Stromal cell of bone marrow (primary cell): ENCODE measurements around the gene ODR4.
"Not testable (repeated sequence)": the region's sequence is repeated elsewhere in the genome, so short reads cannot be mapped to it uniquely, and the experiment has no call there.

Source experiments
- DNase-seq: peaks from one replicate; pipeline ENCODE4 v3.0.0-alpha.2; 2012; ENCODE audit warnings: low read depth

Gene ODR4

DNA sequence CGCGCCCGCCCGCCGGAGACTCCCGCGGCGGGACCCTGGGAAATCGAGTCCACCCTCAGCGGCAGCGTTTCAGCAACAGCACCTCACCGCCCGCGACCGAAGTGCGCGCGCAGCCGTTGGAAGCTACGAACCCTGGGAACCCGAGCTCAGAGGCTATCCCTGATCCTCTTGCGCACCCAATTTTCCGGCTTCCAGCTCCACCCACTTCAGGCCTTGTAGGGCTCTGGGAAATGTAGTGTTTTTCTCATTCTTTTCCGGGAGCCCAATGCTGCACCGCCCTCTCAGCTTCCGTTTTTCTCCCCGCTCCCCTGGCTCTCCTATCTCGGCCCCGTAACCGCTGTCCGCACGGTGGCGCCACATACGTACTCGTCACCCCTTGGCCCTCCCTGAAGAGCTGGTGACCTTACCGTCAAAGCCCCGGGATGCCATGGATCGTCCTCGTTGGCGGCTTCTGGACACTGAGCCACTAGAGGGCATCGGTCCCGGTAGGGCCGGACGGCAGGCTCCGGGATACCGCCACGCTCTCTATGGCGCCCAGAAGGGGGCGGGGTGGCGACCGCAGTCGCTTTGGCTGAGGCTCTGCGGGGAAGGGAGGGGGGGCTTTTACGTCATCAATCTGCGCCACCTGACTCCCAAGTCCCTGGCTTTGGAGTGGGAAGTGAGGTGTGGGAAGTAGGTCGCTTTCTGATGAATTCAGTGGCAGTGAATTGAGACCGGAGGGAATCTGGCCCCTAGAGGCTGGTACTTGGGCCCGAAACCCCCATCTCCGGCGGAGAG is at the start of gene ODR4, which contains the start of gene TPR:
ODR4 (plus strand) TSS at position 687 of the 777 bp plus-strand sequence. CDS start 3,948 bp downstream, outside the sequence.
TPR (minus strand) TSS at position 102 of the 777 bp plus-strand sequence. CDS start 225 bp downstream, outside the sequence.
- DNase-seq: peak; percentile 99

DNA sequence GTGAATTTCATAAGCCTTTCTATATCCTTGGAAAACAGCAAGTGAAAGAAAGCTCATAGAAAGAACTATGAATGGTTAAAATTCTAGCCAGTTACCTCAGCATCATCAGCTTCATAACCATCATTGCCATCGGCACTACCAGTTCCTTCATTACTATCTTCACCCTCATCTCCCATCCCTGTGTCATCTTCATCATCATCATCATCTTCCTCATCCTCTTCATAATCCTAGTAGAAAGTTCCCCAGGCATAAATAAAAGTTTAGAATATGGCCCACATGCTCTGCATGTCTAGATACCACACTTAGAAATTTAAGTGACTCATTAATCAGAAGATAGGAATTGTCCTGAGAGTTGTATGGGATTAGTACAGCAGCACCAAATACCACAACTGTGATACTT is 49.6 kb upstream of the ODR4 start:
- no peak for DNase-seq

DNA sequence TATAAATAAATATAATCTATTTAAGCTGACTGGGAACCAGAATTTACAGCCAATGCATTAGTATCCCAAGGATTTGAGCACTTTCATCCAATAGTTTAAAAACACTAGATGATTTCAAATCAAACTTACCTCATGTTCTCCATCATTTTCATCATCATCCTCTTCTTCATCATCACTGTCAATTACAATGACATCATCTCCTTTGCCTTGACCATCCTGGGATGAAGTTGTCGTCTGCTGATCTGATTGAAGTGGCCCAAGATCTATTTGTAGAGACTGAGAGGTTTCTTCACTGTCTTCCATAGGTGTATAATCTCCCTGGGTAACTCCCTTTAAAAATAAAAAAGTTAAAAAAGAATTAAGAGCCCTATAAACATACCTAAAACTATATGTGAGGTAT is 48.3 kb upstream of the ODR4 start:
- DNase-seq: no peak

DNA sequence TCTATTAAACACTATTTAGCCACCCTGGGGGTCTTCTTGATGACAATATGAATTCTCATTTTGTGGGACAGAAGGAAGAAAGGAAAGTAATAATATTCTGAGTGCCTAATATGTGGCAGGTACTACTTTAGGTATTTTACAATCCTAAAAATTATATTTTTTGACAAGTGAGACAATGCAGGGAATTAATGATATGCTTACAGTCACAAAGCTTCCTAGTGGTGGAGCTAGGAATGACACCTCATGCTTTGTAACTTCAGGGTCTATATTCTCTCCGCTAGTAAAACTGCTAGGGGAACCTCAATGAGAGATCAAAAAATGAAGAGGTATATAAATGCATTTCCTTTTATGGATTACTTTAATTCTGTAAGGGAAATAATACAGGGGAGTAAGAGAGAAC is 44.9 kb upstream of the ODR4 start:
- DNase-seq: no peak

DNA sequence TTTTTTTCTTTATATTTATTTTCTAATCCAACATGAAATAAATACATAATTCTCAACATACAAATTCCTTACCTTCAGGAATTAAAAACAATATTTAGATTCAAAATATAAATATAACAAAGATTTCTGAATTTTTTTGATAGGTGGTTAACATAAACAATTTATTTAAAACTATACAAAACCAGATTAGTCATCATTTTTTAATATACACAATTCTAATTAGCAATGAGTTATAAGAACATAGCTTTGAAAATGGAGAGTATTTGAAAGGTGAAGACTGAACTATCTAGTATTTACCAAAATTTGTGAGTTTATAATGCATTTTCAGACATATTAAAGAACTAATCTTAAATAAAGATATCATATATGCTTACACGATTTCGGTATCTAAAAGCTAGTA is 38.1 kb upstream of the ODR4 start:
- no peak for DNase-seq

DNA sequence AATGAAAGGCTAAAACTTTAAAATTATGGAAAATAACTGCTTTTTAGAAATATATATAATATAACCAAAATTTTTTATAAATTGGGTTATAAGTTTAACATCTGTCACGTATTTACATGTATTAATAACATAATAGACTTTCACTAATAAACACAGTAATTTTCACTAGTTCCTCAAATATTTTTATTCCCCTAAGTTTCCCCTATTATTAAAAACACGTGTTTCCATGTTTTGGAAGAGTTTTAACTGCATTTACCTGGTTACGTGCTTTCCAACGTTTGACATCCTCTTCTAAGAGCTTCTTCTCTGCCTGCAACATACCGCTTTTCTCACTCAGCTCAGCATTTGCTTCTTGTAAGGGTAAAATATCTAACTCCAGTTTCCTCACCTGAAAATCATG is 34.9 kb upstream of the ODR4 start:
- no peak for DNase-seq

DNA sequence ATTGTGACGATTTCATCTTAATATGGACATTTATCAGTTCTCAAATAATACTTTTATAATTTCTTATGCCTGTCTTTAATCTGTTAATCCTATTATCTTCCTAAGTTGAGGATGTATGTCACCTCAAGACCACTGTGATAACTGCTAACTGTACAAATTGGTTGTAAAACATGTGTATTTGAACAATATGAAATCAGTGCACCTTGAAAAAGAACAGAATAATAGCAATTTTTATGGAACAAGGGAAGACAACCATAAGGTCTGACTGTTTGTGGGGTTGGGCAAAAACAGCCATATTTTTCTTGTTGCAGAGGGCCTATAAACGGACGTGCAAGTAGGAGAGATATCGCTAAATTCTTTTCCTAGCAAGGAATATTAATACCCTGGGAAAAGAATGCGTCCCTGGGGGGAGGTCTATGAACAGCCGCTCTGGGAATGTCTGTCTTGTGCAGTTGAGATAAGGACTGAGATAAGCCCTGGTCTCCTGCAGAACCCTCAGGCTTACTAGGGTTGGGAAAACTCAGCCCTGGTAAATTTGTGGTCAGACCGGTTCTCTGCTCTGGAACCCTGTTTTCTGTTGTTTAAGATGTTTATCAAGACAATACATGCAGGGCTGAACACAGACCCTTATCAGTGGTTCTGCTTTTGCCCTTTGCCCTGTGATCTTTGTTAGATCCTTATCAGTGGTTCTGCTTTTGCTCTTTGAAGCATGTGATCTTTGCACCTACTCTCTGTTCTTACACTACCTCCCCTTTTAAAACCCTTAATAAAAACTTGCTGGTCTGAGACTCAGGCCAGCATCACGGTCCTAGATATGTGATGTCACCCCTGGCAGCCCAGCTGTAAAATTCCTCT is 27.6 kb upstream of the ODR4 start:
- not testable (repeated sequence) for DNase-seq

DNA sequence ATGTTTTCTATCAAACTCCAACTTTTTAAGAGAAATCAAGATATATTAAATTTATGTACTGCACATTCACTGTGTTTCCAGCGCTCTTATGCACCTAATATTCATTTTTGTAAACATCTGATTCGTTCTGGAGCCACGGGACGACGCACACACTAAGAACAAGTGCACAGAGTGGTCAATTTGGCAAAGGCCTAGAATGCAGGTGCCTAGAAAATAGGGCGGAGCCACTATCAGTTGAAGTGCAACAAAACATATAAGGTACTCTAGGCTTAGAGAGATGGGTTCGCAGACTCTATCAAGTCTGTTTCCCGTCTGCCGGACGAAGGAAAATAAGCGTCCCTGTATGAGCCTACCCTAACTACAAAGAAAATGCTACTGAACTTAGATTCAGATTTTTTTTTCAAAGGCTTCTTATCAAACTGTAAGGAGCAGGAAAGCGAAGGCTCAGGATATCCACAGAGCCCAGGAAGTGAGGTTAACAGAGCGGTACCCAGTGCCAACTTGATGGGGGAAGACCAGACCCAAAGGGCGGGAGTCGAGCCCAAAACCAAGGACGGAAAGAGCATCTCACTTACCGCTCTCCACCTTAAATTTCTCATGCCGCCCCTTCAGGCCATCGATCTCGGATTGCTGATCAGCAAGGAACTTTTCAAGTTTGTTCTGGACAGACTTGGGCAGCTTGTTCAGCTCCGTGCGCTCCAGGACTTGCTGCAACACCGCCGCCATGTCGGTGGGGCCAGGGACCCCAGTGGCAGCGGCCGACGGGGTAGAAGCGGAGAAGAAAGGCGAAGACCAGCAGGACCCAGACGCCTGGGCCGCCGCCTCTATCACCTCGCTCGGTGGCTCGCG is 1.1 kb upstream of the ODR4 start:
- DNase-seq: peak; percentile 20

DNA sequence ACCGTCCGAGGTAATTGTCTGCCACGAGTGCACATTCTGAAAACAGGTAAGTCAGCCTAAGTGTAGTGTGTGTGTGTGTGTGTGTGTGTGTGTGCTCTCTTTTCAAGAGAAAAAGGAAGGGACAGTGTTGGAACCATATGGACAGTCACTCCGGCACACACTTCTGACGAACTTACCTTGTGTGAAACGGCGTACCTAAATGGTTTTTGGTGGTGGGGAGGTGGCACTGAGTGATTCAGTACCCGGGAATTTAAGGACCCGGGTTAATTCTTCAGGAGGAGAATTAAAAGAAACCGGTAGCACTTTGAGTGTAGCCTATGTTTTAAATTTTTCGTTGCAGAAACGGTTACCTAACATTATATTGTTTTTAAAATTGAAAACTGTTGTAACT is 286 bp downstream of the ODR4 start:
- DNase-seq: no peak

DNA sequence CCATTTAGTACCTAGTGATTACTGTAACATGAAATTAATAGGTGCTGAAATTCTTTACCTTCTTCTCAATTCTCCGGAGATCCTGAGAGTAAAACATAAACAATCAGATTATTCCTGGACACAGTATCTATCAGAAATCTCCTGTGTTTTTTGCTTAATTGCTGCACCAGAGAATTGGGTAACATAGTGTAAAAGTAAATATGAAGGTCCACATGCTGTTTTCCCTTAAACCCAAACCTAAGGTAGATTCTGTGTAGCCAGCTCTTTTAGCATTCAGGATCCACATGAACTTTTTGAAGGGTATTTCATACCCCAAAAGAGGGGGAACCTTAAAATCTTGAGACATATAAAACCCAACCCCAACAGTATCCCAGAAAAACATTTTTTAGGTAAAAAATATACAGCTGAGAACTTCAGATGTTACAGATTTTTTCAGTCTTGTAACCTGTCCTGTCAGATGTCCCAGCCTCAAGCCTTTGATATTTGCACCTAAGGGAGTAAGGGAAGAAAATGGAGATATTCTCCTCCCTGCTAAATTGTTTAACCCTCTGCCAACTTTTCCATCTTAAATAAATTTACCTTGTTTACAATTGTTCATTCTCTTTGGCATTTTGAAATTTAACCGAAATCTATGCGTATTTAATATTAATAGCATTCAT is 11.2 kb downstream of the ODR4 start:
- no peak for DNase-seq

DNA sequence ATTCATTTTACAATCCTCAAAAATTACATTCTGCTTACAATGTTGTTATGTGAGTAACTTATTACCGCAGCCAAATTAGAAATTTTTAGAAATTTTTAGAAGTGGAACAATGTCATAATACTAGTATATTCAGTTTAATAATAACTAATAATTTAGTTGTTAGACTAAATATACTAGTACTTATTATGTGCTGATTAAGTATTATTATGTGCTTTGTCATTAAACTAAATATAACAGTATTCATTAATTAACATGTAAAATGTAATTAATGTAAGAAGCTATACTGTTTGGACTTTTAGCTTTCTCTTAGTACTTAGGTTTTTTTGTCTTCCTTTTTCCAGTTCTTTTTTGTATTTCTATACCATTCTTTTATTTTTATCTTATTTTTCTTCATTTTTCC is 15.3 kb downstream of the ODR4 start:
- no peak for DNase-seq

DNA sequence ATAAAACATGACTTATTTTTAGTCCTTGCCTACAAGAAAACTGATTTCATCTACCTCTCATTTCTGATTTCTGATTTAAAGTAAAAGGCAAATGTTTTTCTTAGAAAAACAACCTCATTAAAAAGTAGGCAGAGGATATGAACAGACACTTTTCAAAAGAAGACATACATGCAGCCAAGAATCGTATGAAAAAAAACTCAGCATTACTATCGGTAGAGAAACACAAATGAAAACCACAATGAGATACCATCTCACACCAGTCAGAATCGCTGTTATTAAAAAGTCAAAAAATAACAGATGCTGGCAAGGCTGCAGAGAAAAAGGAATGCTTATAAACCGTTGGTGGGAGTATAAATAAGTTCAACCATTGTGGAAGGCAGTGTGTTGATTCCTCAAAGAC is 16.2 kb downstream of the ODR4 start:
- no peak for DNase-seq

DNA sequence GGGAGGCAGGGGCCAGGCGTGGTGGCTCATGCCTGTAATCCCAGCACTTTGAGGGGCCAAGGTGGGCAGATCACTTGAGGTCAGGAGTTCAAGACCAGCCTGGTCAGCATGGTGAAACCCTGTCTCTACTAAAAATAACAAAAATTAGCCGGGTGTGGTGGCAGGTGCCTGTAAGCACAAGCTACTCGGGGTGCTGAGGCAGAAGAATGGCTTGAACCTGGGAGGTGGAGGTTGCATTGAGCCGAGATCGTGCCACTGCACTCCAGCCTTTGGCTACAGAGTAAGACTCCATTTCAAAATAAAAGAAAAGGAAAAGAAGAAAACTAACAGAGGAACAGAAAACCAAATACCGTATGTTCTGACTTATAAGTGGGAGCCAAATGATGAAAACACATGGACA is 17.1 kb downstream of the ODR4 start:
- DNase-seq: not testable (repeated sequence)

DNA sequence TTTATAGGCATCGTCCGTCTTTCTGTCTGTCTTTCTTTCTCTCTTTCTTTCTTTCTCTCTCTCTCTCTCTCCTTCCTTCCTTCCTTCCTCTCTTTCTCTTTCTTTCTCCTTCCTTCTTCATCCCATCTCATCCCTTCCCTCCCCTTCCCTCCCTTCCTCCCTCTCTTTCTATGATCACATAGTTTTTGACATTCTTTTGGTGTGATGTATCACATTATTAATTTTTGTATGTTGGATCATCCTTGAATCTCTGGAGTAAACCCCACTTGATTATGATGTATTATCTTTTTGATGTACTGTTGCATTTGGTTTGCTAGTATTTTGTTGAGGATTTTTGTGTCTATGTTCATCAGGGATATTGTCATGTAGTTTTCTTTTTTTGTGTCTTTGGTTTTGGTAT is 25.8 kb downstream of the ODR4 start:
- DNase-seq: not testable (repeated sequence)

DNA sequence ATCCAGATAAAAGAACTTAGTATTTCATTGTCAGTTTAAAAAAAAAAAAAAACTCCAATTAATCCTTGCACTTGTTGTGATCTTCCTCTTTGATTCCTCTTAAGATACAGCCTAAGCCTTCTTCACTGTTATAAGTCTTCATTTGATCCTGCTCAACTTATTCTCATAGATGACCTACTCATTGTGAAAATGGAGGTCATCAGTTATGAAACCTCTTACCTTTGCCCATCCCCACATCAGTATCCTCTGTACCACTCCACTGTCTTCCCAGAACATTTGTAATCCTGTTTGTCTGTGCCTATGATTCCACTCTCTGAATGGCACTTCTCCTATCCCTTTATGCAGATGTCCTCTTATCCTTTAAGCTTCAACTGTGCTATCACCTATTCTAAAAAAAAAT is 28.0 kb downstream of the ODR4 start:
- DNase-seq: no peak

DNA sequence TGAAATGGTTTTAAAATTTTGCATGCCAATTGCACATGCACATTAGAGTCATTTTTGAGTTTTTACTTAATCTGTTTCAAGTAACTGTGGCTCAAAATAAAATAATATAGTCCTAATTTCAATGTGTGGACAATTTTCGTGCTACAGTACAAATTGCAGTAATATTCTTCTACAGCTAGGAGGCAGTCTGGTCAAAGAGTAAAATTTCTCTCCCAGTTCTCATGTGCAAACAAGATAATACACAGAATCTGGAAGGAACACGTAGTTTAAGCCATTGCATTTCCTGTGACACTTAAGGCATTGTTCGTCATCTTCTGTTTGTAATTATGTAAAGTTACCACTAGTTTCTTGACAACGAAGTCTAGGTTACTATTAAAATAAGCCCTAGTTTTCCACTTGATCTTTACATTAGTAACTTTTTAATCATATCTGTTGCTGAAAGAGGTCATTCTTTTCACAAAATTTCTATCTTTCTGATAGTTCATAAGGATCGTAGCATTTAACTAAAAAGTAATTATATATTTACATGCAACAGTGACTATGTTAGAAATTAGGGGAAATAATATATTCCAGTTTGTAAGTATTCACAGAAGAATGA is 28.9 kb downstream of the ODR4 start:
- DNase-seq: peak; percentile 39

DNA sequence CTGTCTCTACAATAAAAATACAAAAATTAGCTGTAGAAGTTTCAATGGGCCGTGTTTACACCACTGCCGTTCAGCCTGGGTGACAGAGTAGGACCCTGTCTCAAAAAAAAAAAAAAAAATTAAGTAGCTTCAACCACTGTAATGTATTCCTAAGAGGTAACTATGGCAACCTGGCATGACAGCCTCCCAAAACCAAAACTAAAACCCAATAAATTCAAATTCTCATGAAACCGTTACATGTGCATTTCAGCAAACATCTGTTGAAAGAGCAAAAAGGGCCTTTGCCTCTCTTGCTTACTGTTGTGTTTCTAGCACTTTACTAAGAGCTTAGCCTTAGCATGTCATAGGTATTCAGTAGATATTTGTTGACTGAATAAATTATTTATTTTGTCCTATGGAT is 33.5 kb downstream of the ODR4 start:
- no peak for DNase-seq

DNA sequence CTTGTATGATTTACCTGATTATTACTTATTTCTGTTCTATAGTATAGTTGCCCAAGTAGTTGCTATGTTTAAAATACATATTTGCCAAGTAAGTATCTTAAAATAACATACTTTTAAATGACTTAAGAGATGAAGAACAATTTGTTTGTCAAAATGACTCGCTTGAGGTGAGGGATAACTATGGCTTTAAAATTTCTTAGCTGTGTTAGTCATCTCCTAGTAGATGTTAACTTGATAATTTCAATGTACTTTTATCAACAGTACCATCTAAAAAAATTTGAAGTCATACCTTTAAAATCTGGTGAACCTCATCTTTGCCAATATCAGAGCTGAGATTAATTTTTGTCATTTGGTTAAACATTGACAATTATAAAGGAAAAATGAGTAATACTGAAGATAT is 37.7 kb downstream of the ODR4 start:
- DNase-seq: no peak

DNA sequence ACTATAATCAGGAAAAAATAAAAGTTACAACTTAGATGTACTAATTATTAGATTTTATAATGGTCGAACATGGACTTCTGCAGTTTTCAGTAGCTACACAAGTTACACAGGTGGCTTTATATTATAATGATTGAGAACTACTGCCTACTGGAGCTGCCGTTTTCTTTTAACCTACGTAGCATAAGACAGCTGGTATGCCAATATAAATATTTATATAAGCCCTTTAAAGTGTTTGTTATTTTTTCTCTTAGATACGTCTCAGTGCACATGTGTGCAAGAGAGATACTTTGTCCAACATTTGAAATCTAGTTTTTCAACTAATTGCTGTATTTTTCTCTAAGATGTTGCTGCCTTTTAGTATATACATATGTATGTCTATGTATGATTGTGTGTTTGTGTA is 42.9 kb downstream of the ODR4 start:
- no peak for DNase-seq

DNA sequence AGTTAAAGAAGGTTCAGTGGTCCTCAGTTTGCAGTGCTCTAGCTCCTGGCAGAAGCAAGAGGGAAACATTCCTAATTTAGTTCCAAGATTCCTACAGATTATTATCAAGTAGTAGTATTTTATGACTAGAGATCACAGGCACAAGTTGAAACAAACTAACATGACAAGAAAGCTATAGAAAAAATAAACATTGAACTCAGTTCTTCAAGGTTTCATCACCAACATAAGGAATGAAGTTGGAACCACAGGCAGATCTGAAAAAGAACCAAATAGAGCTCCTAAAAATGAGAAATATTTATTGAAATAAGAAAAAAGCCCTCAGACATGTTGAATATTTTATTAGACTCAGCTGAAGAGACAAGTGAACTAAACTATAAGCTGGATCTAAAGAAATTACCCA is 44.7 kb downstream of the ODR4 start:
- no peak for DNase-seq

DNA sequence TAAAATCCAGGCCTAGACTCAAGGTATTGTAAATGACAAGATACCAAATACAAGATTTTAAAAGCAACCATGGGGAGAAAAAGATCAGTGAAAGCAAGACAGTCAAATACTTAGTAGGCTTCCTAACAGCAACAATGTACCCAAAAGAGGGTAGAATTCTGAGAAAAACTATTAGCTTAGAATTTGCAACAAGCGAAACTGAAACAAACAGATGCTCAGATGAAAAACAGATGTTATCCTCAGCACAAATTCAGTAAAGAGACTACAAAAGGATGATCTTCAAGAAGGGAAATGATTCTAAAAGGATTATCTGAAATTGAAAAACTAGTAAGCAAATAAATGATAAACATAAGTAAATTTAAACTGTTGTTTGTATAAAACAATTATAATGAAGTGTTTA is 45.3 kb downstream of the ODR4 start:
- DNase-seq: no peak
